Thymus (tissue), 11 donors: ENCODE measurements around the gene GNAI2. TPM values are rescaled to one million over a fixed set of nuclear protein-coding genes. Genes with fewer than 3 reads are reported as not detected.
"Not testable (repeated sequence)": the region's sequence is repeated elsewhere in the genome, so short reads cannot be mapped to it uniquely, and the experiment has no call there.

ENCODE experiments used
- DNase-seq, 9 donors: peaks; one replicate each; pipeline ENCODE4 v3.0.0-alpha.2; 2013; ENCODE audit warnings: low spot score in 9 of 9, low read depth in 6 of 9, missing footprints in 1 of 9
- H3K27ac ChIP-seq, 2 donors: one replicate each; pipeline ENCODE4 v1.5.1; 2013; ENCODE audit warnings: control low read depth in 1 of 2, low read depth in 1 of 2, low read length in 1 of 2, mild to moderate bottlenecking in 1 of 2, moderate library complexity in 1 of 2
- H3K27me3 ChIP-seq, 2 donors: one replicate each; pipeline ENCODE4 v1.5.1; 2013; ENCODE audit warnings: low read length in 1 of 2; ENCODE audit not compliant: control insufficient read depth in 2 of 2, insufficient read depth in 1 of 2
- H3K36me3 ChIP-seq, 2 donors: one replicate each; pipeline ENCODE4 v1.5.1; 2013; ENCODE audit warnings: low read length in 1 of 2, mild to moderate bottlenecking in 1 of 2, moderate library complexity in 1 of 2; ENCODE audit not compliant: control insufficient read depth in 2 of 2, insufficient read depth in 2 of 2
- H3K4me1 ChIP-seq, 2 donors: one replicate each; pipeline ENCODE4 v1.5.1; 2013; ENCODE audit warnings: low read length in 2 of 2; ENCODE audit not compliant: control insufficient read depth in 2 of 2, insufficient read depth in 2 of 2
- H3K4me3 ChIP-seq, 2 donors: one replicate each; pipeline ENCODE4 v1.5.1; 2013; ENCODE audit warnings: low read length in 2 of 2, control low read depth in 1 of 2, mild to moderate bottlenecking in 1 of 2
- H3K9me3 ChIP-seq, 2 donors: one replicate each; pipeline ENCODE4 v1.5.1; 2013; ENCODE audit warnings: low read length in 1 of 2, mild to moderate bottlenecking in 1 of 2; ENCODE audit not compliant: control insufficient read depth in 2 of 2, insufficient read depth in 1 of 2
- WGBS: extraction: QIAGEN DNeasy Blood & Tissue Kit; methylation state at CpG from one replicate; pipeline ENCODE4 v1.1.7; 2013; 5-methylcytosine and 5-hydroxymethylcytosine counted together
- polyA plus RNA-seq: library from polyadenylated mRNA; stranded (reverse); fragments of 200-250 nt; gene quantifications from one replicate; pipeline ENCODE4 v1.2.3, GENCODE V29; 2013
- total RNA-seq: library from RNA; stranded (reverse); fragments of 120-200 nt; gene quantifications from one replicate; pipeline ENCODE4 v1.2.4, GENCODE V29; 2013
- donor health status: healthy.

The GNAI2 gene
- total and polyA plus RNA-seq, 2 donors = 177 to 187 TPM

- H3K9me3 ChIP-seq, H3K36me3 ChIP-seq, DNase-seq: not testable (repeated sequence)
- Histone ChIP-seq H3K4me3 (peak overlapping the region; percentile 63 to 90), H3K4me1 (peaks cover 5 to 37% of the 10 kb centered on the region in 2 donors), H3K27ac (peak overlapping the region; percentile 86 to 88), H3K27me3 (peaks cover 0 to 12% of the 10 kb centered on the region in 2 donors)
- WGBS = 68% methylated on average over 15 of the region's 15 CpGs
These were observed 7.7 kb upstream of the GNAI2 start for GRCh38 chr3:50228184-50228763.

- 99% methylated on average over 3 of the region's 3 CpGs for WGBS
- no peak for DNase-seq
These were observed 6.5 kb upstream of the GNAI2 start for GRCh38 chr3:50229490-50229889.

GRCh38 chr3:50230104-50230793, 5.8 kb upstream of the GNAI2 start:
- H3K27me3 ChIP-seq = peaks cover 0 to 10% of the 10 kb centered on the region in 2 donors
- H3K4me1 ChIP-seq = peaks cover 6 to 44% of the 10 kb centered on the region in 2 donors
- DNase-seq = no peak
- H3K27ac ChIP-seq = no peak overlapping the region
- no peaks in the 10 kb centered on the region for H3K36me3 ChIP-seq
- WGBS = 89% methylated on average over 8 of the region's 8 CpGs
- H3K4me3 ChIP-seq = no peak overlapping the region
- no peaks in the 10 kb centered on the region for H3K9me3 ChIP-seq

More at GRCh38 chr3:50229490-50229889, 6.5 kb upstream of the GNAI2 start:
- Histone ChIP-seq H3K27me3 (peaks cover 0 to 12% of the 10 kb centered on the region in 2 donors), H3K4me3 (no peak overlapping the region), H3K4me1 (peaks cover 5 to 37% of the 10 kb centered on the region in 2 donors), H3K27ac (no peak overlapping the region), H3K36me3 (no peaks in the 10 kb centered on the region), H3K9me3 (no peaks in the 10 kb centered on the region)

GRCh38 chr3:50230794-50231125, 5.2 kb upstream of the GNAI2 start:
- WGBS = 98% methylated on average over 4 of the region's 4 CpGs
- Histone ChIP-seq H3K27ac (no peak overlapping the region), H3K4me1 (peaks cover 9 to 48% of the 10 kb centered on the region in 2 donors)

GRCh38 chr3:50231581-50231980, 4.4 kb upstream of the GNAI2 start:
- 94% methylated on average over 5 of the region's 5 CpGs for WGBS

More at GRCh38 chr3:50230794-50231125, 5.2 kb upstream of the GNAI2 start:
- Histone ChIP-seq H3K9me3 (no peaks in the 10 kb centered on the region), H3K27me3 (peaks cover 0 to 7% of the 10 kb centered on the region in 2 donors), H3K4me3 (no peak overlapping the region), H3K36me3 (no peaks in the 10 kb centered on the region)
- no peak for DNase-seq

GRCh38 chr3:50232303-50232702, 3.7 kb upstream of the GNAI2 start:
- WGBS = 97% methylated on average over 3 of the region's 3 CpGs
- no peak for DNase-seq
- H3K36me3 ChIP-seq = no peaks in the 10 kb centered on the region
- no peaks in the 10 kb centered on the region for H3K9me3 ChIP-seq
- no peak overlapping the region for H3K27ac ChIP-seq
- no peaks in the 10 kb centered on the region for H3K27me3 ChIP-seq
- no peak overlapping the region for H3K4me3 ChIP-seq
- H3K4me1 ChIP-seq = peaks cover 12 to 34% of the 10 kb centered on the region in 2 donors

More at GRCh38 chr3:50231581-50231980, 4.4 kb upstream of the GNAI2 start:
- DNase-seq = no peak
- Histone ChIP-seq H3K27me3 (peaks cover 0 to 2% of the 10 kb centered on the region in 2 donors), H3K4me1 (peaks cover 9 to 40% of the 10 kb centered on the region in 2 donors), H3K36me3 (no peaks in the 10 kb centered on the region), H3K4me3 (no peak overlapping the region), H3K9me3 (no peaks in the 10 kb centered on the region), H3K27ac (no peak overlapping the region)

GRCh38 chr3:50233176-50233575, 2.8 kb upstream of the GNAI2 start:
- DNase-seq = no peak
- Histone ChIP-seq H3K36me3 (no peaks in the 10 kb centered on the region), H3K27me3 (no peaks in the 10 kb centered on the region), H3K4me3 (no peak overlapping the region), H3K9me3 (no peaks in the 10 kb centered on the region), H3K4me1 (peaks cover 11 to 35% of the 10 kb centered on the region in 2 donors), H3K27ac (no peak overlapping the region)
- 96% methylated on average over 4 of the region's 4 CpGs for WGBS

GRCh38 chr3:50236484-50237132, 604 bp downstream of the GNAI2 start:
- under 1% methylated on average over 13 of the region's 13 CpGs for WGBS
- H3K4me1 ChIP-seq = peaks cover 27 to 53% of the 10 kb centered on the region in 2 donors
- H3K9me3 ChIP-seq = peaks cover 0 to 3% of the 10 kb centered on the region in 2 donors
- peaks cover 14 to 27% of the 10 kb centered on the region in 2 donors for H3K36me3 ChIP-seq
- peak overlapping the region; percentile 92 to 97 for H3K27ac ChIP-seq
- peak overlapping the region; percentile 93 to 99 for H3K4me3 ChIP-seq
- peak in 1 of 9 donors; percentile 18 for DNase-seq
- no peaks in the 10 kb centered on the region for H3K27me3 ChIP-seq

GRCh38 chr3:50237133-50237651, 1.2 kb downstream of the GNAI2 start:
- peaks cover 0 to 3% of the 10 kb centered on the region in 2 donors for H3K9me3 ChIP-seq
- H3K4me3 ChIP-seq = peak overlapping the region; percentile 93 to 99
- peak in 3 of 9 donors; percentile 26 to 66 (median 41) for DNase-seq
- peak overlapping the region; percentile 92 to 97 for H3K27ac ChIP-seq
- H3K27me3 ChIP-seq = no peaks in the 10 kb centered on the region
- H3K4me1 ChIP-seq = peaks cover 33 to 59% of the 10 kb centered on the region in 2 donors
- WGBS = 2% methylated on average over 7 of the region's 7 CpGs
- H3K36me3 ChIP-seq = peaks cover 14 to 32% of the 10 kb centered on the region in 2 donors
